GM21360 (cell line): ENCODE data around the gene RAB14.

Source experiments
- ATAC-seq: cut with Tn5 transposase; IDR thresholded peaks from one replicate; pipeline ENCODE4 v1.9.1; 2021; ENCODE audit warnings: mild to moderate bottlenecking, moderate library complexity; ENCODE audit not compliant: unreplicated experiment

RAB14 gene

DNA sequence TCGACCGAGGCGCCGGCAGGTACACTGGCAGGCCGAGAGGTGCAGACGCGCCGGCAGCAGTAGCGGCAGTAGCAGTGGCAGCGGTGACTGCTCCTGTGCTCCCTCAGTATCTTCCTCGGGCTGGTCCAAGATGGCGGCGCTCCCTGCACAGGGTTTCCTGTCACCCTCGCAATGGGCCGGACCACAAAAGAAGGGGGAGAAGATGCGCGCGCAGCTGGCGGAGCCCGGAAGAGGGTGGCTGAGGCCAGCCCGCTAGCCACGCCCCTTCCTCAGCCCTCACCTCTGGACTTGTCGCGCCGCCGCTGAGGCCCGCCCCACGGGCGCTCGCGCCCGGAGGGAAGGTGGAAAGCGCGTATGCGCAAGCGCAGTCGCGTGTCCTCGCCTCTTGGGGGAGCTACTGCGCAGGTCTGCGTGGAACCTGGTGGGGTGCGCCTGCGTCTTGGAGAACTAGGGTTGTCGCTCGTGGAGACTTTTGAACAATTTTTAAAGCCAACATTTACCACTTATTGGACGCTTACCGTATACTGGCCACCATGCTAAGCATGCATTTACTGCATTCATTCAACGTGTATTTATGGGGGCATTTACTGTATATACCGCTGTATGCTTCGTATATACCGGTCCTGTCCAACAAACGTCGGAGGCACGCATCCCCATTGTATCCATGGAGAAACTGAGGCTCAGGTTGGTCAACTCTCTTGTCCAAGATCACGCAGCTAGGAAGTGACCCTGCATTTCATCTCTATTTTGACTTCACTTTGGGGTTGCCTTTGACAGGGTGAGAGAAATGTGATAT, at the start of gene RAB14:
TSS of gene RAB14 (minus strand) at position 132 of the 796 bp plus-strand sequence. CDS start 8,457 bp downstream, outside the sequence.
- ATAC-seq, result peak; percentile 84

DNA sequence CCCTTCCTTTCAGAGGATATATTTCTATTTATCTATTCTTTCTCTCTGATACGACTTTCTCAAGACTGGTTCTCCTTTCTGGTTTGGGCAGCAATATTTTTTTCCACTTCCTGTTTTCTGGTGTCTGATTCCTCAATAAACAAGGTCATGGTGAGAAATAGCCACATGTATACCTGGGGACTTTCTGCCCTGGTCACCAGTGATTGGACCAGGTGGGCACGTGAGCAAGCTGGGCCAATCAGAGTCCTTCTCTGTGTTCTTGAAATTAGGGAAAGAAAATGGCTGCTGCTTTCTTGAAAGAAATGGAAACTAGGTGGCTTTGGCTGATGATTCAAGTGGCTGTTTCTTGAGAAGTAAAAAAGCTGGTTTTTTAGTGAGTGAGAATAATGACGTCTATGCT, 47.9 kb upstream of the RAB14 start:
- ATAC-seq, result no peak

DNA sequence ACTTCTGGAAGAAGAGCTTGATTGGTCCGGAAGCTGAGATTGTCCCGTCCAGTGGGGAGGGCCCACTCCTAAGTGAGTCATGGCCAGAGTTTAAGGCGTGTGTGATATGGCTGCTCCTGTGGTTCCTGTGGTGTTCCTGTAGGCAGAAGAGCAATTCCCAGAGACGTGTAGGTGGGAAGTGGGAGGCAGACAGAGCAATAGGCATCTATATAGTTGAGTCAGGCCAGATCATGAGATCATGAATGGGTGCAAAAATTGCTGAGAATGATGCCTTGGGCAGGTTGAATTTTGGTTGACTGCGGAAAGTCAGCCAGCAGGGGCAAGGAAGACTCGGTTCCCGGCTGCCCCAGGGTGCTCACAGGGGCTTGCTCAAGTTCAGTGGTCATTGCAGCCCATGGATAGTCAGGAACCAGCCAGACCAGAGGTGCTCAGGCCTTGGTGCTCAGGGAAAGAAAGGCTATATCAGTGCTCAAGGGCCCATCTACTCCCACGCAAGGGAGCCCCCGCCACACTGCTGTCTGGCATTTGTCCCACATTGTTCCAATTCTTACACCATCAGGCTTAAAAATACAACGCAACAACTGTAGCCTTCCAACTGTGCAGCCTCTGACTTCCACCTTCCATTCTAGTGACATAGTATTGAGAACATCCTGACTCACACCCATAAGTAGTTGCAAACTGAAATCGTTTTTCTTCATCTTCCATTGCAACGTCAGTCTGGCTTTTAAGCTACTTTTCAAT, 45.3 kb upstream of the RAB14 start:
- ATAC-seq, result no peak

DNA sequence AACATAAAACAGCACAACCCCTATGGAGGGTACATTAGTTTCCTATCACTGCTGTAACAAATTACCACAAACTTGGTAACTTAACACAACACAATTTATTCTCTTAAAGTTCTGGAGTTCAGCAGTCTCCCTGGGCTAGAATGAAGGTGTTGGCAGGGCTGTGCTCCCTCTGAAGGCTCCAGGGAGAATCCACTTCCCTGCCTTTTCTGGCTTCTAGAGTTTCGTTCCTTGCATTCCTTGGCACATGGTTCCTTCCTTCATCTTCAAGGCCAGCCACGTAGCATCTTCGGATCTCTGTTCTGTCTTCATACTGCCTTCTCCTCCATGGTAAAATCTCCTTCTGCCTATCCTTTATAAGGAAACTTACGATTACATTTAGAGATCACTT, 41.3 kb upstream of the RAB14 start:
- ATAC-seq, result no peak

DNA sequence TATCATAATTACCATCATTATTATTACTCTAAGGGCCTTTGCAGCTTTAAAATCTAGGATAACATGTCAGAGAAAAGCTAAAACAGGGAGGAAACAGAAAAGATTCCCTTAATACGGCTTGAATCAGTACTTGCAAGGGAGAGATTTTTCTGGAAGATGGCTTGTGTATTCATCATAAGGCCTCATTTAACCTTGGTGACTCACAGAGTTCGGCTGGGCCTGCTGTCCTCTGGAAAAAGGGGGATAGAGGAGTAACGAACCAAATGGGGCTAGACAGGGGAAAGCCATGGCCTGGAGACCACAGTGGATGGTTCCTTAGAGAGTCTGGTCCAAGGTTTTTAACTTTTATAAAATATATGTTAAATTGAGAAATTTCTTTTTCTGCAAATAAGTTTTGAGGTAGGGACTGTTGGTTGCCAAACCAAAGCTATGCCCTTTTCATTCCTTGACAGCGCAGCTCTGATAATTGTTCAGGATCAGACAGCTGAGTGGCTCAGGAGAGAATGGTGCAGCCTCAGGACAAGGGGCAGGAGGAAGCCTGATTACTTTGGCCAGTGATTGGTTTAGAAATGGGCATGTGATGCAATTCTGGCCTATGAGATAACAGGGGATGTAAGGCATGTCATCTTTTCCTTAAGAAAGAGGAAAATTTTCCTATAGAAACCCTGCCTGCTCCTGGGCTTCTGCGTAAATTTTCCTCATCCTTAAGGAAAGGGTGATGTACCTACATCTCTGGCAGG, 40.7 kb upstream of the RAB14 start:
- no peak for ATAC-seq

DNA sequence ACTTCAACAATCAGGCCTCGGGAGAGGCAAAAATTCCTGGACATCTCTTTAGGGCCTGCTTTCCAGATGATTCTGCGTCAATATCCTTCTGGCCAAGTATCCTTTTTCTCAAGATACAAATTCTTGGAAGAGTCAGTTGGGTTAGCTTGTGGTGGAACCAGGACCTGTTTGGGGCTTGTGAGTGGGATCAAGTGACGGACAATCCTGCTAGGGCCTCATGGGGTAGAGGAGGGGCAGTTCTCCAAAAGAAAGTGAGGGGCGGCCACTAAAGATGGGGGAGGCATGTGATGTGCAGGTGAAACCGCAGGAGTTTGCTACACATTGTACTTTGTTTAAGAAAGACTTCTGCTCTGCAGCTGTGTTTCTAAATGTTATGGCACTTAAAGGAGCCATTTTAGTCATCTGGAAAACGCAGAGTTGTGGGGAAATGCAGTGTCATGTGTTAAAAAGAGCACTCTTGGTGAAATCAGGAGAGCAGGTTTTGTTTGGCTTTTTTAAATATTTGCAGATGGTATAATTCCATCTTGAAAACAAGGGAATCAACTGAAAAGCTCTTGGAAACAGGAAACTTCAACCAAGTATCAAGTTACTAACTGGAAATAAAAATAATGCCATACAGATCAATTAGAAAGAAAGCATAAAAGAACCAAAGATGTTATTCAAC, 38.9 kb upstream of the RAB14 start:
- ATAC-seq, result no peak

DNA sequence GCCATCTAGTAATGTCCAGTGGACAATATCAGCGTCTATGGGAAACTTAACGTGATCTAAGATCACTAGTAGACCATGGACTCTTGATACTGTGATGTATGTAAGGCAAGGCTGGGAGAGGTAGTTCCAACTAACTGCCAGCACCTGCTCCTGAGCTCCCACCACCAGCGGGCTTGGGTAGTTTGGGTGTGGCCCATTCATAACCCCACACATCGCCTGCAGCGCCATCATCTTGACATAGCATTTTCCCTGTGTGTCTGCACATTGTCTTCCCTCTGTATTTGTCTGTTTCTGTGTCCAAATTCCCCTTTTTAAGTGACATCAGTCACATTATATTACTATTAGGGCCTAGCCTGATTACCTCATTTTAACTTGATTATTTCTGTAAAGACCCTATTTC, 38.2 kb upstream of the RAB14 start:
- ATAC-seq, result no peak

DNA sequence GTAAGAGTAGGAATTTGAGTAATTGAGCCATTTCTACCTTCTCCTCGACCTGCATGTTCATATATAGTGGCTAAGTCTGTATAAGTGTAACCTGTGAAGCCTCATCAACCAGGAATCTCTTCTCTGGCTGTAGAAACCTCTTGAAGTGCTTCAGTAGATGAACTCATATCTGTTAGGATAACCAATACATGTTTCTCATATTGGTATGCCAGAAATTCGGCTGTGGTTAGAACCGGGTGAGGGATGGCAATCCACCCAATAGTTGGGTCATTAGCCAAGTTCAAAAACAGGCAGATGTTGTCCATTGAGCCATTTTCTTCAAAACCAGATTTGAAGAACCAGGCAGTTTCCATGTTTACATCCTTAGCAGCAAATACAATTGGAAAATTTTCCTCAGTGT, 37.4 kb upstream of the RAB14 start:
- ATAC-seq, result no peak

DNA sequence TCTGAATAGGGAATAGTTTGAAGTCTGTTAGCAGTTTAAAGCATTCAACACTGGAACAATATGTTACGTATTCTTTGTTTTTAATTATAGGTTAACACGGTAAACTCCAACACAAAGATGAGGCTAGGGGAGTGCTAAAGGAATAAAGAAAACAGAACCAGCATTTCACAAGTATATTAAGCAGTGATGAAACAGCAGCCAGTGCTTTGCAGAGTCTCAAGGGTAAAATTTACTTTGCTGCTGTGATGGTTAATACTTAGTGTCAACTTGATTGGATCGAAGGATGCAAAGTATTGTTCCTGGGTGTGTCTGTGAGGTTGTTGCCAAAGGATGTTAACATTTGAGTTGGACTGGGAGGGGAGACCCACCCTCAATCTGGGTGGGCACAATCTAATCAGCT, 36.2 kb upstream of the RAB14 start:
- ATAC-seq, result no peak

DNA sequence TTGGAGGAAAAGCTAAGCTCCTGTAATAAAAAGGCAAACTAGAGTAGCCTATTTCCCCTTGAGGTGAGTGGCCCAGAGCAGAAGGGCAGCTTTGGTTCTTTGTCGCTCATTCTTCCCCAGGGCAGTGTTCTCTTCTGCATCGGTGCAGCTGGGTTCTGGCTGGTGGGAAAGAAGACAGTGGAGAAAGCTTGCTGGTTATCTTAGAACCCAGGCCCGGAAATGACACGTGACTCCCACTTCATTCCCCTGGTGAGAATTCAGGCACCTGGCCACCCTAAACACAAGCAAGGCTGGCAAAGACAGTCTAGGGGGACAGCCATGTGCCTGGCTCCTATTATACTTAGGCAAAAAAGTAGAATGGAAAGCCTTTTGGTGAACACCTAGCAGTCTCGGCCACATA, 33.8 kb upstream of the RAB14 start:
- no peak for ATAC-seq

DNA sequence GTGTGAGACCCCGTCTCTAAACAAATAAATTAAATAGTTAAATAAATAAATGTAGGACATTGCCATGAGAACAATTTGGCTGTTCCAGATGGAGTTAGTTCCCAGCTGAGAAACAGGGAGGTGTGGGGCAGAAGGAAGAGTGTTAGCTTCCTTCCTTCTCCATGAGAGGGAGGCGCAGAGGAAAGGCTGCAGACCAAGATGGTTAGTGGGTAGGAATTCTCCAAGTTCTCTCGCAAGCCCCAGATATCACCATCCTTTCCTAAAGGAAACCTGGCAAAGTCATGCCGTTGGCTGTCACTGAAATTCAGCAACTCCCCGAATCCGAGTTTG, 33.1 kb upstream of the RAB14 start:
- ATAC-seq, result no peak

DNA sequence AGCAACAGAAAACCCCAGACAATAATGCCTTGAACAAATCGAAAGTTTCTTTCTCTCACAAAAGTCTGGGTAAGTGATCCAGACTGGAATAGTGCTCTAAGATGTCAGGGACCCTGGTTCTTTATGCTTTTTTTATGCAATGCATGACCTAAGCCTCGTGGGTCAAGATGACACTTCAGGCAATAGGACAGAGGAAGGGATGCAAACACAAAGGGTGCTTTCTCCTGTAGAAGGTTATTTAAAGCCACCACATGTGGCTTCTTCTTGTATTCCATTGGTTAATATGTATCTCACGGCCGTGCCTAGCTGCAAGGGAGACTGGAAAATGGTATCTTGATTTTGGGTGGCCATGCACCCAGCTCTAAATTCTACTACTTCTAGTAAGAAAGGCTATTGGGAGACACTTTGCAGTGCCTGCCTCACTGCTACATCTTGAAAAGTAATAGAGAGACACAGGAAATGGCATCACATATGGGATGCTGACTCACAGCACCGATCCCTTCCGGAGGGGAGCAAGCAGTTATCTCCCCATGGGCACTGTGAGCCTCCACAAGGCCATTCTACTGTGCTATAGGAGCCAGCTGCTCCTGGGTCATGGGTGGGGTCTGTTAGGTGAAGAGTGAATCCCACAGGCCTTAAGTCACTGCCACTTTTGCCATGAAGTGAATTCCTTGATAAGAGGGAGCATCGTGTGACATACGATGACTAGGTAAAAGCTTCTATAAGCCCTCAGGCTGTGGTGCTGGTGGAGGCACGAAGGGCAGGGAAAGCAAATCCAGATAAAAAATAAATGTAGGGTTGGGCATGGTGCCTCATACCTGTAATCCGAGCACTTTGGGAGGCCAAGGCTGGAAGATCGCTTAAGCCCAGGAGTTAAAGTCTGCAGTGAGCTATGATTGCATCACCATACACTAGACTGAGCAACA, 32.5 kb upstream of the RAB14 start:
- no peak for ATAC-seq

DNA sequence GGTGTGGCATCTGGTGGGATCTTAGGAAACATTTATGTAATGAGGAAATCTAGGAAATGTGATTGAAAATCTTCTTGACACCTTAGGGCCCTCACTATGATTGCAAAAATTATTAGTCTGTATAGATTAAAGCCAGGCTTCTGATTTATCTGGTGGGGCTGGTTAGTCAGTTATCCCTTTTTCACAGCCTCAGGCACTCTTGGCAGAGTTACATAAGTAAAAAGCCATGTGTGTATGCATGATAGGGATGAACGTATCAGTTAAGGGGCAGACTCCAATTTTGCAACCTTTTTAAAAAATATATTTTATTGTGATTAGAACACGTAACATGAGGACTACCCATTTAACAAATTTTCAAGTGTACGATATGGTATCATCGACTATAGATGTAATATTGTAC, 30.6 kb upstream of the RAB14 start:
- ATAC-seq, result no peak

DNA sequence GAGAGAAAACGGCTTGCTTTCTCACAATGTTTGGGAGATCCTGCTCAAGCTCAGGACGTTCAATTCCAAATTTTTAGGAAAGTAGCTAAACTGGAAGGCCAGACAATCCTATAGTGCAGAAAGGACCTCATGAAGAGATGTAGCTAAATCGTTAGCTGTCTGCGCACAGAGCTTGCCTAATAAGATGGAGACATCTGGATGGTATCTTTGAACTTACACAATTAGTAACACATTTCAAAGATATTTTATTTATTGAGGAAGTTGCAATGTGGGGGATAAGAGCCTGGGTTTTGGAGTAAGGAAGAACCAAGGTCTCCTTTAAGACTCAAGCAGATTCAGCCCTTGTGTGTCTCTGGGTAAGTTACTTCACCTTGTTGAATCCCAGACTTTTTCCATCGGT, 28.6 kb upstream of the RAB14 start:
- ATAC-seq, result no peak

DNA sequence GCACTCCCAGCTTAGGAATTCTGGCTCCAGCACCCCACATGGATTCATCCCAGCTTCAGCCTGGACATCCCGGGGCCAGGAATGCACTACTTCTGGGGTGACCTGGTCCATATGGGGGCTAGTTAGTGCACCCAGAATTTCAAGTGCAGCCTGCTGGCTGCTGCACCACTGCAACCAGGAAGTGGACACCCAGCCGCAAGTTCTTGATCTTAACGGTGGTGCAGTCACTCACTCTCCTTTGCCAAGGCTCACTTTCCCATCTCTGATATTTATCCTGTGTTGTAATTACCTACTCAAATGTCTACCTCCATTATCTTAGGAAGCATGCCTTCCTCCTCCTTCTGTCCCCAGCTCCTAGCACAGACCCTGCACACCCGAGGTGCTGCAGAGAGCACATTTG, 26.2 kb upstream of the RAB14 start:
- no peak for ATAC-seq

DNA sequence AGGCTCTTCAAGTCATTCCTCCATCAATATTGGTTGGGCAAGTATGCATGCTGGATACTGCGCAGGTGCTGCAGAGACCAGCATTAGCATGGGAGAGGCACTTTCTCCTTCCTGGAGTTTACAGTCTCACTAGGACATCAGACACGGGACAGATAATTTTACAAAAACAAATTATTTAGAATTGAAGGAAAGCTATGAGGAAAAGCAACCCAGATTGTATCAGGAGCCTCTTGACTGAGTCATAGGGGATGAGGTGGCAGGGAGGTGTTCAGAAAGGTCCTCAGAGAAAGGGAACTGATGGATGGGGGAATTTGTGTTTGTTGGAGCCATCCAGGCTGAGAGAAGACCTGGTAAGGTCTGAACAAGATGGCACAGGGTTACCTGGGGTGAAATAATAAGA, 24.5 kb upstream of the RAB14 start:
- no peak for ATAC-seq

DNA sequence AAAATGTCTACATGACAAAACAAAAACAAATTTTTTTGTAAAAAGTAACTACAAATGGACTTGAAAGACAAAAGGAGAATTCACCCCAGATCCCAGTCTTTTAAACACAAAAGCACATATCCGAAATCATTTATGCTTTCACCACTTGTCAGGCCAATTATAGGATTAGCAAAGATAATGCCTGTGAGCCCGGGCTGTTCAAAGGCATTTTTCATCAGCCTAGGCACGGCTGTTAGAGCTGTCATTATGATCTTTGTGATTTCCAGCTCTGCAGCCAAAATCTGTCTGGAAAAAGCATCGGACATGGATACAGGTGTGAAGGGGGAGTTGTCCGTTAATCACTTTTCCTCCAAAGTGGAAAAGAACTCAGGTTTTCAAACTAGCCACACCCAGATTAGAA, 23.6 kb upstream of the RAB14 start:
- no peak for ATAC-seq

DNA sequence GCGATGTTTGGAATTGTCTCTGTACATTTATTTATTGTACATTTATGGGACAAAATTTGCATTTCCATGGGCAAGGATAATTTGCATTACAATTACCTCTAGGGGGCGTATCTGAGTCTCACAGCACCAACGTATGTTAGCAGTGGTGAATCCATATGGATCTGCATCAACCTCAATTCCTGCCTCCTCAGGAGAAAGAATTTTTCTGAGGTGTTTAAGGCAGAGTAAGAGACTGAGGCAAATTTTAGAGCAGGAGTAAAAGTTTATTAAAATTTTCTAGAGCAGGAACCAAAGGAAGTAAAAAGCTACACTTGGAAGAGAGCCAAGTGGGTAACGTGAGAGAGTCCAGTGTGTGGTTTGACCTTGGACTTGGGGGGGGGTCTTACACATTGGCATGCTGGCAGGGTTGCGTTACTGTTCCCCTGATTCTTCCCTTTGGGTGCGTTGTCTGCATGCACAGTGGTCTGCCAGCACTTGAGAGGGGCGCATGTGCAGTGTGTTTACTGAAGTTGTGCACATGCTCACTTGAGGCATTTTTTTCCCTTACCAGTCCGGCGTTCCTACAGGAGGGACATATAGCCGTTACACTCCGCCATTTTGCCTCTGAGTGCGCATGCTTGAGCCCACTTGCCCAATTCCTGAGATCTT, 21.0 kb upstream of the RAB14 start:
- no peak for ATAC-seq

DNA sequence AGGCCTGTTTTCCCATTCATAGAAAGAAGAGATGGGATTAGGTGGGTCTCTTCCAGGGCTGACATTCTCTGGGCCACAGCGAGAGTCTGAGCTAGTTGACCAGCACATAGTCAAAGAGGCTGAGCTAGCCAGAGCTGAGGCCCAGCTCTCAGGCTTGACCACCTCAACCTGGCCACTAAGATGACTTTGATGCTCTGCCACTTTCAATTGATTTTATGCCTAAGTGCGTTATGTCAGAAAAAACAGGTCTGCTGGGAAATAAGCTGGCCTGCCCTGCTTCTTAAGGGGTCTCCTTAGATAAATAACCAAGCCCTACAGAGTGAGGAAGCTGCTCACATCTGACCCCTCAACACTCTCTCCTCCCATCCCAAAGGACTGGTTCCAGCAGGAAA, 20.0 kb upstream of the RAB14 start:
- no peak for ATAC-seq
